ENCODE results near the gene SCN1A.

- no peak for TF ChIP-seq EP300 (IDR thresholded peaks at IDR 0.05)
- no peak for TF ChIP-seq POLR2AphosphoS5 (IDR thresholded peaks at IDR 0.05)
- TF ChIP-seq, protein P1, sequence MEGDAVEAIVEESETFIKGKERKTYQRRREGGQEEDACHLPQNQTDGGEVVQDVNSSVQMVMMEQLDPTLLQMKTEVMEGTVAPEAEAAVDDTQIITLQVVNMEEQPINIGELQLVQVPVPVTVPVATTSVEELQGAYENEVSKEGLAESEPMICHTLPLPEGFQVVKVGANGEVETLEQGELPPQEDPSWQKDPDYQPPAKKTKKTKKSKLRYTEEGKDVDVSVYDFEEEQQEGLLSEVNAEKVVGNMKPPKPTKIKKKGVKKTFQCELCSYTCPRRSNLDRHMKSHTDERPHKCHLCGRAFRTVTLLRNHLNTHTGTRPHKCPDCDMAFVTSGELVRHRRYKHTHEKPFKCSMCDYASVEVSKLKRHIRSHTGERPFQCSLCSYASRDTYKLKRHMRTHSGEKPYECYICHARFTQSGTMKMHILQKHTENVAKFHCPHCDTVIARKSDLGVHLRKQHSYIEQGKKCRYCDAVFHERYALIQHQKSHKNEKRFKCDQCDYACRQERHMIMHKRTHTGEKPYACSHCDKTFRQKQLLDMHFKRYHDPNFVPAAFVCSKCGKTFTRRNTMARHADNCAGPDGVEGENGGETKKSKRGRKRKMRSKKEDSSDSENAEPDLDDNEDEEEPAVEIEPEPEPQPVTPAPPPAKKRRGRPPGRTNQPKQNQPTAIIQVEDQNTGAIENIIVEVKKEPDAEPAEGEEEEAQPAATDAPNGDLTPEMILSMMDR (IDR thresholded peaks at IDR 0.05) = no peak
- TF ChIP-seq POLR2A (IDR thresholded peaks at IDR 0.05; ENCODE audit: low read depth) = no peak
Measured at GRCh38 chr2:165952085-165952484, 175.7 kb downstream of the SCN1A start.

Data from esophagus muscularis mucosa (tissue), 4 donors.